HepG2 (cell line): Measurements from ENCODE around the gene ACAP3. TPM values are rescaled to one million over a fixed set of nuclear protein-coding genes. Genes with fewer than 3 reads are reported as not detected.

ENCODE experiments used
- CCAR2 ChIP-seq: fragments of 200-400 bp; formaldehyde crosslinking; optimal IDR thresholded peaks from 2 replicates; pipeline ENCODE3; 2018; ENCODE audit warnings: low read depth, mild to moderate bottlenecking, low read length, moderate library complexity
- CREB3 ChIP-seq: sonication (generic); formaldehyde crosslinking; IDR thresholded peaks from 2 replicates; pipeline ENCODE4 v1.5.0; 2020; ENCODE audit warnings: missing genetic modification reagents
- HBP1 ChIP-seq: IDR thresholded peaks from 2 replicates; pipeline ENCODE4 v1.6.1; 2016; ENCODE audit warnings: low read depth, control low read depth
- HMG20B ChIP-seq: conservative IDR thresholded peaks from 2 replicates; pipeline ENCODE4 v1.6.1; 2016; ENCODE audit warnings: missing genetic modification reagents, missing compliant biosample characterization
- MXD1 ChIP-seq: sonication (generic); formaldehyde crosslinking; IDR thresholded peaks from 2 replicates; pipeline ENCODE4 v1.4.0; 2020; ENCODE audit warnings: mild to moderate bottlenecking, missing genetic modification reagents
- PAX8 ChIP-seq: sonication (generic); formaldehyde crosslinking; IDR thresholded peaks from 2 replicates; pipeline ENCODE4 v1.8.0; 2022; ENCODE audit warnings: mild to moderate bottlenecking, missing genetic modification reagents, borderline replicate concordance
- PLSCR1 ChIP-seq: sonication (generic); formaldehyde crosslinking; IDR thresholded peaks from 2 replicates; pipeline ENCODE4 v1.5.0; 2020; ENCODE audit warnings: missing genetic modification reagents, mild to moderate bottlenecking, borderline replicate concordance
- RFX5 ChIP-seq: IDR thresholded peaks from 2 replicates; pipeline ENCODE4 v1.6.1; 2011; ENCODE audit warnings: low read depth, low read length, improper control_type of control experiment
- SNAPC5 ChIP-seq: sonication (generic); formaldehyde crosslinking; IDR thresholded peaks from 2 replicates; pipeline ENCODE4 v1.8.1; 2023; ENCODE audit warnings: mild to moderate bottlenecking, missing genetic modification reagents, borderline replicate concordance
- THAP9 ChIP-seq: sonication (generic); formaldehyde crosslinking; IDR thresholded peaks from 2 replicates; pipeline ENCODE4; 2020; ENCODE audit warnings: missing genetic modification reagents, mild to moderate bottlenecking, borderline replicate concordance
- ZNF234 ChIP-seq: sonication (generic); formaldehyde crosslinking; conservative IDR thresholded peaks from 2 replicates; pipeline ENCODE4 v1.5.1; 2020; ENCODE audit warnings: mild to moderate bottlenecking, missing genetic modification reagents
- ZNF407 ChIP-seq: sonication (generic); formaldehyde crosslinking; IDR thresholded peaks from one replicate; pipeline ENCODE4 v1.5.1; 2020; ENCODE audit warnings: mild to moderate bottlenecking, missing genetic modification reagents; ENCODE audit errors: not compliant biosample characterization
- ZZZ3 ChIP-seq: sonication (generic); formaldehyde crosslinking; IDR thresholded peaks from 2 replicates; pipeline ENCODE4 v1.4.0; 2020; ENCODE audit warnings: missing genetic modification reagents, mild to moderate bottlenecking, borderline replicate concordance
- polyA plus RNA-seq, 8 experiments: library from polyadenylated mRNA; depleted of rRNA in 3 of 8; stranded (reverse) in 7 of 8; unstranded in 1 of 8; fragments of >200 nt; fragmentation: Illumina TruSeq in 4 of 8; extraction: Trizol in 4 of 8; gene quantifications; 2 replicates each; pipeline versions ENCODE4 v1.2.1 to v1.2.3, GENCODE V29; 2011 to 2016; ENCODE audit warnings: low read depth in 4 of 8, missing spikeins in 1 of 8, mixed read lengths in 1 of 8; ENCODE audit not compliant: insufficient read depth in 1 of 8
- total RNA-seq, 5 experiments: library from RNA; depleted of rRNA; stranded (reverse); fragments of >200 nt; fragmentation: Illumina TruSeq; extraction: Trizol; gene quantifications; 2 replicates each; pipeline ENCODE4 v1.2.3, GENCODE V29; 2016; ENCODE audit warnings: low read depth in 1 of 5

The ACAP3 gene
- total and polyA plus RNA-seq, 2 of the 13 experiments (the other 11 are each of a cell fraction or from before 2014, with no cell fraction given), result 29.4 to 50.8 TPM

GRCh38 chr1:1334835-1335234, 27.1 kb upstream of the ACAP3 start (continued):
- peak; percentile 73; the same call in 1 of the 2 replicates for TF ChIP-seq PLSCR1 (CRISPR knock-in tag)
- TF ChIP-seq HMG20B (CRISPR knock-in tag), result 0 out of 2 replicates have a peak, but pooled peaks have one; percentile 23
- no peak for TF ChIP-seq CREB3
- TF ChIP-seq SNAPC5 (CRISPR knock-in tag), result peak; percentile 36; the same call in 1 of the 2 replicates
- TF ChIP-seq CCAR2, result no peak
- peak; percentile 67; the same call in 1 of the 2 replicates for TF ChIP-seq THAP9
- TF ChIP-seq PAX8 (CRISPR knock-in tag), result no peak
- TF ChIP-seq ZNF234, result no peak
- peak; percentile 87 for TF ChIP-seq MXD1 (CRISPR knock-in tag)
- no peak for TF ChIP-seq ZZZ3 (CRISPR knock-in tag)
- TF ChIP-seq HBP1, result peak; percentile 85; the same call in 1 of the 2 replicates
- no peak for TF ChIP-seq ZNF407 (CRISPR knock-in tag)
- no peak for TF ChIP-seq RFX5
